Thoracic aorta (tissue), 2 donors: Measurements from ENCODE around the gene SESN3. TPM values are rescaled to one million over a fixed set of nuclear protein-coding genes. Genes with fewer than 3 reads are reported as not detected.

Experiments
- ATAC-seq: fragments of 150-250 bp; one replicate; pipeline ENCODE4 v1.8.0; 2017; ENCODE audit warnings: low read depth; ENCODE audit not compliant: insufficient number of reproducible peaks, low FRiP score
- DNase-seq: peaks from one replicate; pipeline ENCODE4 v3.0.0-alpha.2; 2020; ENCODE audit warnings: low spot score
- H3K27ac ChIP-seq, 2 donors: fragments of 200-600 bp; sonication (generic); 1 replicate in 1 of 2; 2 replicates in 1 of 2; pipeline ENCODE4 v1.5.1; 2016; ENCODE audit warnings: mild to moderate bottlenecking in 2 of 2, moderate library complexity in 2 of 2
- H3K27me3 ChIP-seq: fragments of 200-600 bp; sonication (generic); replicated peaks from 2 replicates; pipeline ENCODE4 v1.6.0; 2016; ENCODE audit warnings: mild to moderate bottlenecking; ENCODE audit not compliant: insufficient read depth
- H3K36me3 ChIP-seq: fragments of 200-600 bp; sonication (generic); one replicate; pipeline ENCODE4 v1.5.1; 2016
- H3K4me1 ChIP-seq, 2 donors: fragments of 200-600 bp; sonication (generic); 1 replicate in 1 of 2; 2 replicates in 1 of 2; pipeline versions ENCODE4 v1.5.1 to v1.6.0; 2016; ENCODE audit warnings: low read depth in 2 of 2, mild to moderate bottlenecking in 1 of 2; ENCODE audit not compliant: control insufficient read depth in 1 of 2
- H3K4me3 ChIP-seq: fragments of 200-600 bp; sonication (generic); 2 replicates; pipeline ENCODE4 v1.5.1; 2016; ENCODE audit warnings: mild to moderate bottlenecking
- H3K9me3 ChIP-seq: fragments of 200-600 bp; sonication (generic); 2 replicates; pipeline ENCODE4 v1.5.1; 2016
- total RNA-seq, 2 donors: library from RNA; depleted of rRNA; stranded (reverse); fragments of >200 nt; gene quantifications; one replicate each; pipeline versions ENCODE4 v1.1.0 to v1.2.3, GENCODE V29; 2016
- TF ChIP-seq, protein P1 (sequence below): fragments of 200-600 bp; sonication (generic); IDR thresholded peaks from one replicate; pipeline ENCODE4 v1.5.1; 2019; ENCODE audit warnings: antibody characterized with exemption

Gene SESN3
- total RNA-seq, 2 donors from 2014 or later: 37.9 to 41.3 TPM

DNA sequence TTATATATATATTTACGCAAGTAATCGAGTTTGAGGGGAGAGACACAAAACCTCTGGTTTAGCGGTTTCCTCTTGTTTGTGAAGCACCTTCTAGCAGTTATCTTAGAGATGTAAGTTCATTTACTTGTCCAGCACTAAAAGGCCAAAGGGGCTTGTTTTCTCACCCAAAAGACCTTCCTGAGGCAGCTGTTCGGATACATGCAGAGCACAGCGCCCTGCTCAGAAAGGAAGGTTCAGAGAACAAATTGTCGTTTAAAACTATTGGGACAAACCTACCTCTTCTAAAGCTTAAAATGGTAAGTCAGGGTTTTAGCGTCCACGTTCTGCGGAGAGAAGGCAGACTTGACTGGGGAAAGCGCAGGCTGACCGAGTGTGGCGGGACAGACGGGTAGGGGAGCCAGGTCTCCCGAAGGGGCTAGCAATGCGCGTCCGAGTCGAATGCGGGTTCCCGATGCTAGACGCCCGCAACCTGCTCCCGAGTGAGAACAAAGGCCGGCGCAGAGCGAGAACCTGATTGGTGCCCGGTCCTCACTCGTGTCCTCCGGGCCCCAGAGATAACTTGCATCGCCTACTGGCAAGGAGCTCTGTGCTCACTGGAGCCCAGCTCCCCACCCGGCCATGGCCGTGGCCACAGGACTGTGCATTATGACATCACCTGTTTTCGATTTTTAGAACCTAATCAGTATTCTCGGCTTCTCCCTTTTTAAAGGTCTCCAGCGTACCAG, 1.0 kb upstream of the SESN3 start:
- Histone ChIP-seq H3K4me1 (peaks cover 28 to 30% of the 10 kb centered on the region in 2 donors), H3K27ac (peak overlapping the region; percentile 84 to 95), H3K36me3 (no peaks in the 10 kb centered on the region), H3K4me3 (peak overlapping the region; percentile 97), H3K9me3 (no peaks in the 10 kb centered on the region), H3K27me3 (no peaks in the 10 kb centered on the region)
- no peak for DNase-seq
- TF ChIP-seq, protein P1, sequence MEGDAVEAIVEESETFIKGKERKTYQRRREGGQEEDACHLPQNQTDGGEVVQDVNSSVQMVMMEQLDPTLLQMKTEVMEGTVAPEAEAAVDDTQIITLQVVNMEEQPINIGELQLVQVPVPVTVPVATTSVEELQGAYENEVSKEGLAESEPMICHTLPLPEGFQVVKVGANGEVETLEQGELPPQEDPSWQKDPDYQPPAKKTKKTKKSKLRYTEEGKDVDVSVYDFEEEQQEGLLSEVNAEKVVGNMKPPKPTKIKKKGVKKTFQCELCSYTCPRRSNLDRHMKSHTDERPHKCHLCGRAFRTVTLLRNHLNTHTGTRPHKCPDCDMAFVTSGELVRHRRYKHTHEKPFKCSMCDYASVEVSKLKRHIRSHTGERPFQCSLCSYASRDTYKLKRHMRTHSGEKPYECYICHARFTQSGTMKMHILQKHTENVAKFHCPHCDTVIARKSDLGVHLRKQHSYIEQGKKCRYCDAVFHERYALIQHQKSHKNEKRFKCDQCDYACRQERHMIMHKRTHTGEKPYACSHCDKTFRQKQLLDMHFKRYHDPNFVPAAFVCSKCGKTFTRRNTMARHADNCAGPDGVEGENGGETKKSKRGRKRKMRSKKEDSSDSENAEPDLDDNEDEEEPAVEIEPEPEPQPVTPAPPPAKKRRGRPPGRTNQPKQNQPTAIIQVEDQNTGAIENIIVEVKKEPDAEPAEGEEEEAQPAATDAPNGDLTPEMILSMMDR: peak; percentile 4
- no peak for ATAC-seq

DNA sequence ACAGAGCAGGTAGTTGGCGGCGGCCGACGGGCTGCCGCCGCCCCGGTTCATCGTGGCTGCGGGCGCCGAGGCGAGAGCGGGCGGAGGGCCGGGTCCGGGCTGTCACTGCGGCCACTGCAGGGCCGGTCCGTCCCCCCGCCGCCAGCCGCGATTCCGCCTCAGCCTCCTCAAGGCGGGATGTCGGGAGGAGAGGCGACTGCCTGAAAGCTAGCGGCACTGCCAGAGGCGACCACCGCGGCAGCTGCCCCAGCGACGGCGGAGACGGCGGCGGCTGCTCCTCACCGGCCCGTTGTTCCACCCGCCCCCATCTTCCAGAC, 234 bp downstream of the SESN3 start:
- ATAC-seq (no peak), DNase-seq (no peak)
- Histone ChIP-seq H3K9me3 (no peaks in the 10 kb centered on the region), H3K27me3 (no peaks in the 10 kb centered on the region), H3K4me3 (peak overlapping the region; percentile 97), H3K4me1 (peaks cover 28 to 30% of the 10 kb centered on the region in 2 donors), H3K27ac (peak overlapping the region in 1 of 2 donors; percentile 68), H3K36me3 (no peaks in the 10 kb centered on the region)
- TF ChIP-seq, protein P1: no peak

DNA sequence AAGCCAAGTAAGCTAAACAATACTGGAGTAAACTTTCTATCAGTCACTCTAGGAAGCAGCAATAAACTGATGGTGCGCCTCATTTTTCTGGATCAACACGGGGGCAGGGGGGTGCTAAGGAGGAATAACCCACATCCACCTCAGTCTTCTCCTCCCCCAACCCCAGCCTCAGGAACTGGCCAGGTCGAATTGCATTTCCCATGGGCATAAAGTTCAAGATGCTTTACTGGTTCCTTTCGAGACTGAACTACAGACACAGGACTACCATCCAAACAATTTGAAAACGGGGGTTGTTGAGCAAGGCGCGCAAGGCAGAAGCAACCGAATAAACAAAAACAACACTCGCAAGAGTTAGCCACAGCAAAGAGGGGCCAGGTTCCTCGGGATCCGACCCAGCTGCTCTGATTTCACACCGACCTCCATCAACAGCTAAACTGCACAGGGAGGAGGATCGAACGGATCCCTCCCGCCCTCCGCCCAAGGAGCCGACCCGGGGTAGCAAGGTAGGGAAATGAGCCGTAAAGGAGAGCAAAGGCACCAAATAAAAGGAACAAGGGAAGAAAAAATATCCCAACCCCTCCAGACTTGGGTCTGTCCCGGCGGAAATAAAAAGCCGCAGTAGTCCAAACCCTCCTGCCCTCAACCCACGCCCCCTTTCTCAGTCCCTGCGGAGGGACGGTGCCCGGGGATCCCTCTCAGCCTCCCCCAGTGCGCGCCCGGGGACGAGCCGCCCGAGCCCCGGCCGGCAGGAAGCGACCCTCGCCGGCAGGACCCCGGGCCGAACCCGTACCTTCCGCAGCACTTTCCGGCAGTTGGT, 801 bp downstream of the SESN3 start:
- Histone ChIP-seq H3K9me3 (no peaks in the 10 kb centered on the region), H3K4me3 (peak overlapping the region; percentile 97), H3K27me3 (no peaks in the 10 kb centered on the region), H3K36me3 (no peaks in the 10 kb centered on the region), H3K27ac (peak overlapping the region in 1 of 2 donors; percentile 68), H3K4me1 (peaks cover 28 to 30% of the 10 kb centered on the region in 2 donors)
- TF ChIP-seq, protein P1: no peak
- no peak for ATAC-seq
- no peak for DNase-seq

DNA sequence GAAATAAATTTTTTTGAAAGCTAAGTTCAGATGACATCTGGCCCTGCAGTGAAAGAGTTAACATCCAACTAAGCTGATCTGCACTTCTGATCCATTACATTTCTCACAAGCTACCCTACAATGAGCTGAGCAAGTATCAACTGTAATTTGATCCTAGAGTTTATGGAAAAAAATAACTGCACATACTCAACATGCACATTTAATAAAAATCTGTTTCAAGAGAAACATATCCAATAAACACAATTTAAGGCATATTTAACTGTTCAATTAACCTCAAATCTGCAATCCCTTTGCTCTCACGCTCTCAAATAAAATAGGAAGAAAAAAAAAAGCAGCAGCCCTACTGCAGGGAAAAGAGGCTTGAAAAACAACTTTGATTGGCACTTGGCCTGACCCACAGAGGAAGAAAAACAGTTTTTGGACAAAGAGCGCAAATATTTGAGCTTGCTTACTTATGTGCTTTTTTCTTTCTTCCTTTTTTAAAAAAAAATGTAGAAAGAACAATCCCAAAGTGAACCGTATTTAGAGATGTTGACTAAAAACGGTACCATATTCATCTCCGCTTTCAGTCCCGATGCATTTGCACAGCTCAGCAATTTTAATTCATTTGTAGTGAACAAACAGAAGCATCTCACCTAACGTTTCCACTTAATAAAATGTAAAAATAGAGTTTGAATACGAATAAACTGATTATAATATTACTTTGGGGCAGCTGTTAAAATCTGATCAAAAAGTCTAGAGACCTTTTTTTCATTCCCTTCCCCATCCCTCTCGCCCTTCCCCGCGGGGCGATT, 1.6 kb downstream of the SESN3 start:
- DNase-seq (no peak), ATAC-seq (no peak)
- Histone ChIP-seq H3K36me3 (no peaks in the 10 kb centered on the region), H3K4me3 (peak overlapping the region; percentile 97), H3K27ac (peak overlapping the region in 1 of 2 donors; percentile 68), H3K27me3 (no peaks in the 10 kb centered on the region), H3K9me3 (no peaks in the 10 kb centered on the region), H3K4me1 (peaks cover 28 to 30% of the 10 kb centered on the region in 2 donors)
- TF ChIP-seq, protein P1: no peak
